CD8-positive, alpha-beta memory T cell (primary cell): ENCODE data around the gene YIPF2. TPM values are rescaled to one million over a fixed set of nuclear protein-coding genes. Genes with fewer than 3 reads are reported as not detected.

ENCODE experiments used
- CTCF ChIA-PET: fragments of 350-600 bp; sonication (Branson Sonifier 250); formaldehyde crosslinking; loops from one replicate; lab custom pipeline; 2021; ENCODE audit warnings: antibody characterized with exemption; lab: Charles Lee
- POLR2A ChIA-PET: fragments of 350-600 bp; sonication (Branson Sonifier 250); formaldehyde crosslinking; loops from one replicate; lab custom pipeline; 2021; ENCODE audit warnings: antibody characterized with exemption; lab: Charles Lee
- DNase-seq, 5 donors: peaks; one replicate each; pipeline versions ENCODE4 v3.0.0 to v3.0.0-alpha.2; 2020 to 2022; ENCODE audit warnings: mixed read lengths in 1 of 5
- H3K27ac ChIP-seq: one replicate; pipeline ENCODE4 v1.7.0; 2013; ENCODE audit warnings: low read depth, mild to moderate bottlenecking, low read length, moderate library complexity
- H3K27me3 ChIP-seq: 2 replicates; pipeline ENCODE4 v1.7.0; 2013; ENCODE audit warnings: low read length, mild to moderate bottlenecking; ENCODE audit not compliant: insufficient read depth, poor library complexity, severe bottlenecking
- H3K36me3 ChIP-seq: 2 replicates; pipeline ENCODE4 v1.7.0; 2013; ENCODE audit warnings: mild to moderate bottlenecking, low read length, moderate library complexity; ENCODE audit not compliant: insufficient read depth
- H3K4me1 ChIP-seq: 2 replicates; pipeline ENCODE4 v1.7.0; 2013; ENCODE audit warnings: mild to moderate bottlenecking, low read length, moderate library complexity; ENCODE audit not compliant: insufficient read depth
- H3K4me3 ChIP-seq: 2 replicates; pipeline ENCODE4 v1.7.0; 2013; ENCODE audit warnings: mild to moderate bottlenecking, low read length
- H3K9me3 ChIP-seq: 2 replicates; pipeline ENCODE4 v1.7.0; 2013; ENCODE audit warnings: mild to moderate bottlenecking, low read length
- H3K27ac Mint-ChIP-seq, 8 donors: one replicate each; pipeline ENCODE4 v1.8.0; 2020 to 2021; ENCODE audit warnings: mixed read lengths in 8 of 8, mild to moderate bottlenecking in 6 of 8, inconsistent platforms in 3 of 8, moderate library complexity in 3 of 8
- H3K27me3 Mint-ChIP-seq, 2 donors: one replicate each; pipeline ENCODE4 v1.8.0; 2020 to 2021; ENCODE audit warnings: mixed read lengths in 2 of 2, mild to moderate bottlenecking in 1 of 2, moderate library complexity in 1 of 2
- H3K36me3 Mint-ChIP-seq, 3 donors: one replicate each; pipeline ENCODE4 v1.8.0; 2020 to 2021; ENCODE audit warnings: mixed read lengths in 3 of 3, inconsistent platforms in 1 of 3, mild to moderate bottlenecking in 1 of 3
- H3K4me1 Mint-ChIP-seq, 3 donors: one replicate each; pipeline ENCODE4 v1.8.0; 2020 to 2021; ENCODE audit warnings: mixed read lengths in 3 of 3, inconsistent platforms in 1 of 3, mild to moderate bottlenecking in 1 of 3
- H3K4me3 Mint-ChIP-seq, 7 donors: one replicate each; pipeline ENCODE4 v1.8.0; 2020 to 2021; ENCODE audit warnings: mixed read lengths in 7 of 7, mild to moderate bottlenecking in 6 of 7, moderate library complexity in 4 of 7, inconsistent platforms in 2 of 7
- H3K9me3 Mint-ChIP-seq, 5 donors: one replicate each; pipeline ENCODE4 v1.8.0; 2020 to 2022; ENCODE audit warnings: mixed read lengths in 5 of 5, mild to moderate bottlenecking in 3 of 5, moderate library complexity in 2 of 5, inconsistent platforms in 1 of 5
- polyA plus RNA-seq: library from polyadenylated mRNA; unstranded; fragments of 300-500 nt; fragmentation: Illumina TruSeq; gene quantifications from one replicate; pipeline ENCODE4 v1.2.3, GENCODE V29; 2021
- total RNA-seq, 2 experiments: library from RNA; stranded (reverse); gene quantifications; one replicate each; pipeline ENCODE4 v1.2.3, GENCODE V29; 2021

YIPF2 gene
- total and polyA plus RNA-seq, 3 experiments from 2014 or later, result 15.9 to 33.7 (median 25.5) TPM

GRCh38 chr19:10920781-10921180 is 7.7 kb downstream of the YIPF2 start:
- Mint-ChIP-seq H3K4me1 (no peaks in the 10 kb centered on the region), H3K9me3 (no peaks in the 10 kb centered on the region), H3K27me3 (no peaks in the 10 kb centered on the region), H3K27ac (peak overlapping the region in 1 of 8 donors; percentile 21), H3K4me3 (no peak overlapping the region), H3K36me3 (peaks cover 0 to 67% (median 6%) of the 10 kb centered on the region in 3 donors)
- H3K27me3 ChIP-seq, result no peaks in the 10 kb centered on the region
- DNase-seq, result no peak
- no peaks in the 10 kb centered on the region for H3K36me3 ChIP-seq
- H3K27ac ChIP-seq, result no peak overlapping the region
- POLR2A ChIA-PET, result no interaction called here
- no peaks in the 10 kb centered on the region for H3K9me3 ChIP-seq
- H3K4me3 ChIP-seq, result no peak overlapping the region
- CTCF ChIA-PET, result no interaction called here
- no peaks in the 10 kb centered on the region for H3K4me1 ChIP-seq

- H3K9me3 ChIP-seq, result no peaks in the 10 kb centered on the region
- POLR2A ChIA-PET, result no interaction called here
- CTCF ChIA-PET, result no interaction called here
- no peak overlapping the region for H3K4me3 ChIP-seq
- H3K27me3 ChIP-seq, result no peaks in the 10 kb centered on the region
- no peaks in the 10 kb centered on the region for H3K36me3 ChIP-seq
- no peak overlapping the region for H3K27ac ChIP-seq
- no peaks in the 10 kb centered on the region for H3K4me1 ChIP-seq
- Mint-ChIP-seq H3K27ac (peak overlapping the region in 1 of 8 donors; percentile 52), H3K36me3 (peaks cover 0 to 66% (median 6%) of the 10 kb centered on the region in 3 donors), H3K27me3 (no peaks in the 10 kb centered on the region), H3K4me3 (no peak overlapping the region), H3K9me3 (no peaks in the 10 kb centered on the region), H3K4me1 (no peaks in the 10 kb centered on the region)
- DNase-seq, result no peak
These were observed 8.2 kb downstream of the YIPF2 start for GRCh38 chr19:10920288-10920655.

- H3K27me3 ChIP-seq, result no peaks in the 10 kb centered on the region
- Mint-ChIP-seq H3K27me3 (no peaks in the 10 kb centered on the region), H3K4me3 (no peak overlapping the region), H3K36me3 (peaks cover 0 to 67% (median 6%) of the 10 kb centered on the region in 3 donors), H3K27ac (peak overlapping the region in 2 of 8 donors; percentile 52 to 91), H3K9me3 (no peaks in the 10 kb centered on the region), H3K4me1 (no peaks in the 10 kb centered on the region)
- H3K27ac ChIP-seq, result no peak overlapping the region
- no peak for DNase-seq
- H3K4me1 ChIP-seq, result no peaks in the 10 kb centered on the region
- POLR2A ChIA-PET, result no interaction called here
- no peaks in the 10 kb centered on the region for H3K9me3 ChIP-seq
- CTCF ChIA-PET, result no interaction called here
- H3K4me3 ChIP-seq, result no peak overlapping the region
- no peaks in the 10 kb centered on the region for H3K36me3 ChIP-seq
These were observed 8.8 kb downstream of the YIPF2 start for GRCh38 chr19:10919352-10920287.

GRCh38 chr19:10918359-10918758 is 10.1 kb downstream of the YIPF2 start:
- H3K4me1 ChIP-seq, result no peaks in the 10 kb centered on the region
- Mint-ChIP-seq H3K4me3 (no peak overlapping the region), H3K27ac (no peak overlapping the region), H3K9me3 (no peaks in the 10 kb centered on the region), H3K36me3 (peaks cover 0 to 67% (median 6%) of the 10 kb centered on the region in 3 donors), H3K27me3 (no peaks in the 10 kb centered on the region), H3K4me1 (no peaks in the 10 kb centered on the region)
- H3K36me3 ChIP-seq, result no peaks in the 10 kb centered on the region
- H3K27ac ChIP-seq, result no peak overlapping the region
- POLR2A ChIA-PET, result no interaction called here
- no peak for DNase-seq
- CTCF ChIA-PET, result no interaction called here
- H3K4me3 ChIP-seq, result no peak overlapping the region
- H3K27me3 ChIP-seq, result no peaks in the 10 kb centered on the region
- no peaks in the 10 kb centered on the region for H3K9me3 ChIP-seq

GRCh38 chr19:10916602-10917001 is 11.8 kb downstream of the YIPF2 start:
- Mint-ChIP-seq H3K4me3 (no peak overlapping the region), H3K27me3 (no peaks in the 10 kb centered on the region), H3K4me1 (no peaks in the 10 kb centered on the region), H3K9me3 (no peaks in the 10 kb centered on the region), H3K36me3 (peaks cover 0 to 68% (median 4%) of the 10 kb centered on the region in 3 donors), H3K27ac (no peak overlapping the region)
- Histone ChIP-seq H3K4me1 (no peaks in the 10 kb centered on the region), H3K27ac (no peak overlapping the region), H3K27me3 (no peaks in the 10 kb centered on the region), H3K4me3 (no peak overlapping the region), H3K36me3 (no peaks in the 10 kb centered on the region), H3K9me3 (no peaks in the 10 kb centered on the region)
- POLR2A ChIA-PET, result no interaction called here
- CTCF ChIA-PET, result interaction anchor here (1.8 kb wide), 1 partner anchor 25 kb away, joined by 8 read pairs; no protein-coding TSS in a partner anchor
- peak in 1 of 5 donors; percentile 30 for DNase-seq

- no peak overlapping the region for H3K27ac ChIP-seq
- H3K9me3 ChIP-seq, result no peaks in the 10 kb centered on the region
- Mint-ChIP-seq H3K9me3 (no peaks in the 10 kb centered on the region), H3K36me3 (peaks cover 0 to 63% (median 4%) of the 10 kb centered on the region in 3 donors), H3K27ac (no peak overlapping the region), H3K27me3 (no peaks in the 10 kb centered on the region), H3K4me1 (no peaks in the 10 kb centered on the region), H3K4me3 (no peak overlapping the region)
- CTCF ChIA-PET, result interaction anchor here (1.6 kb wide), 1 partner anchor 21 kb away, joined by 4 read pairs; no protein-coding TSS in a partner anchor
- DNase-seq, result peak in 1 of 5 donors; percentile 43
- POLR2A ChIA-PET, result no interaction called here
- H3K27me3 ChIP-seq, result no peaks in the 10 kb centered on the region
- H3K4me3 ChIP-seq, result no peak overlapping the region
- no peaks in the 10 kb centered on the region for H3K4me1 ChIP-seq
- H3K36me3 ChIP-seq, result no peaks in the 10 kb centered on the region
These were observed 13.0 kb downstream of the YIPF2 start for GRCh38 chr19:10915130-10916091.

- Histone ChIP-seq H3K9me3 (no peaks in the 10 kb centered on the region), H3K27me3 (no peaks in the 10 kb centered on the region), H3K4me3 (no peak overlapping the region), H3K36me3 (peaks cover 3% of the 10 kb centered on the region), H3K4me1 (no peaks in the 10 kb centered on the region), H3K27ac (no peak overlapping the region)
- H3K4me3 Mint-ChIP-seq, result no peak overlapping the region
- DNase-seq, result no peak
- H3K27me3 Mint-ChIP-seq, result no peaks in the 10 kb centered on the region
- POLR2A ChIA-PET, result interaction anchor here (0.7 kb wide), 1 partner anchor 21 kb away, joined by 3 read pairs; no protein-coding TSS in a partner anchor
- CTCF ChIA-PET, result interaction anchor here (1.0 to 1.6 kb wide), 2 partner anchors 22 to 49 kb away, joined by 3 to 4 read pairs; no protein-coding TSS in a partner anchor
- no peak overlapping the region for H3K27ac Mint-ChIP-seq
- no peaks in the 10 kb centered on the region for H3K4me1 Mint-ChIP-seq
- no peaks in the 10 kb centered on the region for H3K9me3 Mint-ChIP-seq
- peaks cover 0 to 62% (median 0%) of the 10 kb centered on the region in 3 donors for H3K36me3 Mint-ChIP-seq
These were observed 14.6 kb downstream of the YIPF2 start for GRCh38 chr19:10913716-10914340.
